ENCODE data around the gene DEFB128. TPM values are rescaled to one million over a fixed set of nuclear protein-coding genes. Genes with fewer than 3 reads are reported as not detected.
"Not testable (repeated sequence)": the region's sequence is repeated elsewhere in the genome, so short reads cannot be mapped to it uniquely, and the experiment has no call there.

Gene DEFB128
- total RNA-seq: not detected

DNA sequence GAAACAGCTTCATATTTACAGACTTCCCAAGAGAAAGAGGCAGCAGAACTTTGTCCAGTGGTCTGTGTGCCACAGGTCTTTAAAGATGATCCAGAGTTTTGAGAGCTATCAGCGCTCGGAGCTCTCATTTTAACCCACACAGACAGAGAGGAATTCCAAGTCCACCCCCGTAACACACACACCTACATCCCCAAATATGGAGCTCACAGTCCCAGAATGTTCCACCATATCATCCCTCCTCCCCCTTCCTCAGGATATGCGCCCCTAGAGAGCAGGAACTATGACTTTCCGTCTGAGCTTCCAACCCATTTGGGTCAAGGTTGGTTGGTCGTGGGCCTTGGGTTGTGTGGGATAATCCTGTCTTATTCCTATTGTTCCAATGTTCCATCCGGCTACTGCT, at the start of gene DEFB128:
Gene DEFB128 (minus strand): TSS at position 101 of the 400 bp plus-strand sequence. CDS start 88 bp downstream, at position 13.
- no peak for DNase-seq

- DNase-seq: no peak
These were observed 48.4 kb upstream of the DEFB128 start for GRCh38 chr20:237929-238328.

DNA sequence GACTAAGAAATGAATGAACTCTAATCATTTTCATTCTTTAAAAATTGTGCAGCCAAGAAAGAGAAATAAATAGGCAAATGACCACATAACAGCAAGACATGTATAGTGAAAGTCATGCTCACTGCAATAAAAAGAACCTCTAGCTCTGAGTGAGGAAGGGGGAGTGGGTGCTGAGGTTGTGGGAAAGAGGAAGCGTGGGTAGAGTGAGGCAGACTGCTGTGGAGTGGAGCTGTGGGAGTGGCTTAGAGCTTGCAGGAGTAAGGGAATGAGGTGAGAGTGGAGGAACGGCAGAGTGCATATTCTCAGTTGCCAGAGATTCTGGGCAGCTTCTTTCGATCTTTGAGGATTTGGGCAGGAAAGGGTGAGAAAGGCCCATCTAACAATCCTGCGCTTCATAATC, 48.0 kb upstream of the DEFB128 start:
- DNase-seq: no peak

DNA sequence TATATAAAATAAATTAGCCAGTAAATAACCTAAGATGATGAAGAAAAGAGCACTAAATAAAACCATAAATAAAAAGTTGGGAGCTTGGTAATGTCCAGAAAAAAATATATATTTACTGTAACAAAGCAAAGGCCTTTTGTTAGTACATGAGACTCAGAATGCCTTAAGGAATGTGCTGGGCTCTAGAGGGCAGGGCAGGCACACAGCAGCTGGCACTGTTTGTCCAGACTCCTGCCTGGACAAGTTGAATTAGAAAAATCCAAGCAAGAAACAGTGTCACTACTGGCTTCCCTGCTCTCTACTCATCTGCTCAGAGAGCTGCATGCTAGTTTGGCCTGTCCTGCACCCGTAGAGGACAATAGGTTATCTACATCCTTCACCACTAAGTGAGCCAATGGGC, 46.4 kb upstream of the DEFB128 start:
- DNase-seq: no peak

DNA sequence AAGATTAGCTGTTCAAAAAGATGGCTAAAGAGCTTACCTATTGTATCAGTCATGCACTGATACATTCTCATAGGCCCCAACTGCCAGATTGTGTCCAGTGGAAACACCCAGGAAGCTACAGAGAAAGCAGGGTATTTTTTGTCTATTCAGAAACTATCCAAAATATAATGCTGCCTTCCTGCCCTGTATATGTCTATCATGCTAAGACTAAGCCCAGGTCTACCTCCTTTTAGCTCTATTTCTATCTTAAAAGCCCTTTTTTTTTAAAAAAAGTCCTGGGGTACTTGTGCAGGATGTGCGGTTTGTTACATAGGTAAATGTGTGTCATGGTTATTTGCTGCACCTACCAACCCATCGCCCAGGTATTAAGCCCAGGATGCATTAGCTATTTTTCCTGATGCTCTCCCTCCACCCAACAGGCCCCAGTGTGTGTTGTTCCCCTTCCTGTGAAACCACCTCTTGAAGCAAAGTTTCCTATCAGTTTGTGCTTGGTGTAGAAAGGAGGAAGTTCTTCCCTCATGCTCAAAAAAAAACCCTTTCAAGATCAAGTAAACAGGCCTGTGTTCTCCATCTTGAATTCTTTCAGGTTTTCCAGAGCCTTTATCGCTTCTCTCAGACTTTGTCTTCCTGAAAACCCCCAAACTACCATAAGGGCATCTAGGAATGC, 38.1 kb upstream of the DEFB128 start:
- DNase-seq: no peak

- no peak for DNase-seq
These were observed 37.4 kb upstream of the DEFB128 start, which contains the start of gene DEFB129 for GRCh38 chr20:226958-227357. Gene DEFB129, plus strand, starts transcription at chr20:227258. Its CDS starts 31 bp downstream, at chr20:227289.

DNA sequence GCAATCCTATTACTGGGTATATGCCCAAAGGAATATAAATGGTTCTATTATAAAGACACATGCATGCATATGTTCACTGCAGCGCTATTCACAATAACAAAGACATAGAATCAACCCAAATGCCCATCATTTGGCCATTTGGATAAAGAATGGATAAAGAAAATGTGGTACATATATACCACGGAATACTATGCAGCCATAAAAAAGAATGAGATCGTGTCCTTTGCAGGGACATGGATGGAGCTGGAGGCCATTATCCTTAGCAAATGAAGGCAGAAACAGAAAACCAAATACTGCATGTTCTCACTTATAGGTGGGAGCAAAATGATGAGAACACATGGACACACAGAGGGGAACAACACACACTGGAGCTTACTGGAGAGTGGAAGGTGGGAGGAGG, 36.4 kb upstream of the DEFB128 start:
- DNase-seq: not testable (repeated sequence)

DNA sequence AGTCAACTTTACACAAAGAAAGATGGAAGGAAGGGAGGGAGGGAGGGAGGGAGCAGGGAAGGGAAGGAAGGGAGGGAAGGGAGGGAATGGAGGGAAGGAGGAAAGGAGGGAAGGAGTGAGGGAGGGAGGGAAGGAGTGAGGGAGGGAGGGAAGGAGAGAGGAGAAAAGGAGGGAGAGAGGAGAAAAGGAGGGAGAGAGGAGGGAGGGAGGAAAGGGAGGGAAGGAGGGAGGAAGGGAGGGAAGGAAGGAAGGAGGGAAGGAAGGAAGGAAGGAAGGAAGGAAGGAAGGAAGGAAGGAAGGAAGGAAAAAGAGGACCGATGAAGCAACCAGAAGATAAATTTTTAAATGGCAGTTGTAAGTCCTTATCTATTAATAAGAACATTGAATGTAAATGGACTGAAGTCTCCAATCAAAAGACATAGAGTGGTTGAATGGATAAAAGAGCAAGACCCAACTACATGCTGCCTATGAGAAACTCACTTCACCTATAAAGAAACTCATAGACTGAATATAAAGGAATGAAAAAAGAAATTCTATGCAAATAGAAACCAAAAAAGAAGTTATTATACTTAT, 31.8 kb upstream of the DEFB128 start:
- no peak for DNase-seq

GRCh38 chr20:219290-220115, 30.0 kb upstream of the DEFB128 start:
- DNase-seq: no peak

DNA sequence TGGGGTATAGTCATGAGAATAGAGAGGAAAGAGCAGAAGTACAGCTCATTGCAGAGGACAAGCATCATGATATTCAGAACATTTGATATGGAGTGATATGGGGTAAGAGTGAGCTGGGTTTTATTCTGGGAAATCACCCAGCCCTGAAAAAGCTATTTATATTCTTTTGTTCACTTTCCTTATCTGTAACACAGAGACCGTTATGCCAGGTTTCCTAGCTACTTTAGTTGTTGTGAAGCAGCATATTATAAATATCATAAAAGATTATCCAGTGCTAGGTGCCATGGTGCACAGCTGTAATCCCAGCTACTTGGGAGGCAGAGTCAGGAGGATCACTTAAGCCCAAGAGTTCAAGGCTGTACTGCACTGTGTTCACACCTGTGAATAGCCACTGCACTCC, 27.8 kb upstream of the DEFB128 start:
- no peak for DNase-seq

DNA sequence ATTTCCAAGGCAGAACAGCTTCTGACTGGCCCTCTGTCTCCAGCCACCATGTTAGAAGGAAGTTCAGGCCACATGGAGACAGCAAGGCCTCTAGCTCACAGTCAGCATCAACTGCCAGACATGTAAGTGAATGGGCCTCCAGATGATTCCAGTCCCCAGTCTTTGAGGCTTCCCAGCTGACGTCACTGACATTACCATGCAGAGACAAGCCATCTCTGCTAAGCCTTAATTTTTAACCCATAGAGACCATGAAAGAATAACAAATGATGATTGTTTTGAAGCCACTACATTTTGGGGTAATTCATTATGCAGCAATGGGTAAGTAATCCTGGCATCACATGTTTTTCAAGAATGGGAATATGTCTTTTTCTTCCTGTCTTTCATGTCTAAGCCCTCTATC, 26.3 kb upstream of the DEFB128 start:
- DNase-seq: no peak

DNA sequence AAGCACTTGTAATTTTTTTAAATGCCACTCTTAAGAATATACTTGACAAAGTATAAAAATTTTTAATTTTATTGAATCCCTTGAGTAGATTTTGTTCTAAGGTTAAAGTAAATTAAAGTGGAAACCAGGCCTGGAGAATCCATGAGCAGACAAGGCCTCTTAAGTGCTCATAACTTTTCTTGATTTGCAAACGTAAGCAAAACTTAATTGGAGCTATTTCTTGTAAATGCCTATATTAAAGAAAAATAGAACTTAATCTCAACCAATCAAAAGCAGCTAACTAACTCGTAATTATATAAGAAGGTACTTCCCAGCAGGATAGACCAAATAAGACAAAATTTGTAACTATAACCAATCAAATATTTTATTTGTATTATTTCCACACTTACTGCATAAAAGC, 24.9 kb upstream of the DEFB128 start:
- no peak for DNase-seq

GRCh38 chr20:210809-211502, 21.4 kb upstream of the DEFB128 start:
- DNase-seq: no peak

- DNase-seq: no peak
These were observed 19.5 kb upstream of the DEFB128 start for GRCh38 chr20:208942-209566.

GRCh38 chr20:203630-204029, 14.1 kb upstream of the DEFB128 start:
- not testable (repeated sequence) for DNase-seq

DNA sequence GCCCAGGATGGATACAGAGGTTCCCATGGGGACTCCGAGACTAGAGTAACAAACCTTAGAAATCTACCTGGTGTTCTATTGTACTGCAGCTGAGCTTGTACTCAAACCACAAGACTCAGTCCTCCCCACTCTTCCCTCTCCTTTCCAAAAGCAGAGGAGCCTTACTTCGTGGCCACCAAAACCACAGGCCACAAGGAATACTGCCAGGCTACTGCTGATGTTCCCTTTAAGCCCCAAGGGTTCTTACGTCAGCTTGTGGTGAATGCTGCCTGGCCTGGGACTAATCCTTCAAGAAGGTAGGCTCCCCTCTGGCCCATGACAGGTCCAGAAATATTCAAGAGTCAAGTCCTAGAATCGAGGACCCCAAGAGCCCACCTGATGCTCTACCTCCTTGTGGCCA, 10.5 kb upstream of the DEFB128 start:
- no peak for DNase-seq

DNA sequence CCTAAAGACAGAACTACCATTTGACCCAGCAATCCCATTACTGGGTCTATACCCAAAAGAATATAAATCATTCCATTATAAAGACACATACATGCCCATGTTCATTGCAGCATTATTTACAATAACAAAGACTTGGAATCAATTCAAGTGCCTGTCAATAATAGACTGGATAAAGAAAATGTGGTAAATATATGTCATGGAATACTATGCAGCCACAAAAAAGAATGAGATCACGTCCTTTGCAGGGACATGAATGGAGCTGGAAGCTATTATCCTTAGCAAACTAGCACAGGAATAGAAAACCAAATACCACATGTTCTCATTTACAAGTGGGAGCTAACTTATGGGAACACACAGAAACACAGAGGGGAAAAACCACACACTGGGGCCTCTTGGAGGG, 8.7 kb upstream of the DEFB128 start:
- DNase-seq: no peak

- no peak for DNase-seq
These were observed 1.8 kb downstream of the DEFB128 start for GRCh38 chr20:187733-188132.

DNA sequence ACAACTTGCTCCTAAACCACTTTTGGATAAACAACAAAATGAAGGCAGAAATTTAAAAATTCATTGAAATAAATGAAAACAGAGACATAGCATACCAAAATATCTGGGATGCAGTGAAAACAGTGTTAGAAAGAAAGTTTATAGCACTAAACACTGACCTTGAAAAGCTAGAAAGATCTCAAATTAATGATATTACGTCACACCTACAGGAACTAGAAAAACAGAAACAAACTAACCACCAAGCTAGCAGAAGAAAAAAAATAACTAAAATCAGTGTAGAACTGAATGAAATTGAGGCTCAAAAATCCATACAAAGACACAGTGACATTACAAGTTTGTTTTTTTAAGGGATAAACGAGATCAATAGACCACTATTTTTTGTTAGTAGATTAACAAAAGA, 5.2 kb downstream of the DEFB128 start:
- no peak for DNase-seq

DNA sequence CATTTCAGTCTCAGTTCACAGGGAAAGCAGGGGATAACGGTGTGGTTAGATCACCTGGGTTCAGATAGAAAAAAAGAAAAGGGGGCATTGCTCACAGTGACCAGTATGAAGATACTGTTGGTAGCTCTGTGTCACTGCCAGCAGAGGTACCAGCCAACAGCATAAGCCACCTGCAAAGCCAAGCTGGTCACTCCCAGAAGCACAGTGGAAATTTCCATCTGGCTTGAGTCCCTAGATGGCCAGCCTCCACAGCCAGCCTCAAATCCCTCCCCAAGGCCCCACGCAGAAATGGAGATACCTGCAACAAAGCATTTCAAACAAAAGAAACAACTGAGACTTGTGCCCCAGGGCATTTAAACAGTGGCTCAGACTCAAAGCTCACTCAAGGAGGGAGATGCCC, 20.6 kb downstream of the DEFB128 start:
- no peak for DNase-seq

DNA sequence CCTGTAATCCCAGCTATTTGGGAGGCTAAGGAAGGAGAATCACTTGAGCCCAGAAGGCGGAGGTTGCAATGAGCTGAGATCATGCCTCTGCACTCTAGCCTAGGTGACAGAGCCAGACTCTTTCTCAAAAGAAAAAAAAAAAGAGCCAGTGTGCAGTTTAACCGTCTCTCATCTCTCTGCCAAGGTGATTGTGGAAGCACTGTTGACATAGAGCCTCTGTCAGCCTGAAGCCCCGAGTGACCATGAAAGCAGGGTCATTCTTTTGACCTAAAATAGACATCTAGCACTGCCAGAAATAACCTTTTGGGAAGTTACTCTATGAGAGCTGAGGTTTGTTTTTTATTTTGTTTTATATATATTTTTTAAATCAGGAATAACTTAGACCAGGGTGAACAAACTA, 24.9 kb downstream of the DEFB128 start:
- no peak for DNase-seq

DNA sequence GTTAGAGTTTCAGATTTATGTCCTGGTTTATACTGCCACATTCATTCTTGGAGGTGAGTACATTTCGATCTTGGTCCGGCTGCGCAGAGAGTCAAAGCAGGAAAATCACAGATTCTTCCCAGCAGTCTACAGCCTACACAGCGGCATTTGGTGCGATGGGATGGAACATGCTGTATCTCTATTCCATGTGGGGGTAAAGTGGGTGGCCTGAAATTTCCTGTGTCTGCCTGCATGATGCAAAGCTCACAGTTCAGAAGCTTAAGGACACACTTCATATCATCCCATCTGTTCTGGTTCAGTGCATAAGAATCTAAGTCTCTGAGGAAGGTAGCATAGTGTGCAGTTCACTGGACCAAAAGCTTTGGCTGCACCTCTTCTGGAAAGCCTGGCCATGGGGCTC, 32.4 kb downstream of the DEFB128 start, which contains the start of gene DEFB127:
Gene DEFB127 (plus strand): TSS at position 301 of the 400 bp plus-strand sequence. CDS start 91 bp downstream, at position 392.
- DNase-seq: no peak

DNA sequence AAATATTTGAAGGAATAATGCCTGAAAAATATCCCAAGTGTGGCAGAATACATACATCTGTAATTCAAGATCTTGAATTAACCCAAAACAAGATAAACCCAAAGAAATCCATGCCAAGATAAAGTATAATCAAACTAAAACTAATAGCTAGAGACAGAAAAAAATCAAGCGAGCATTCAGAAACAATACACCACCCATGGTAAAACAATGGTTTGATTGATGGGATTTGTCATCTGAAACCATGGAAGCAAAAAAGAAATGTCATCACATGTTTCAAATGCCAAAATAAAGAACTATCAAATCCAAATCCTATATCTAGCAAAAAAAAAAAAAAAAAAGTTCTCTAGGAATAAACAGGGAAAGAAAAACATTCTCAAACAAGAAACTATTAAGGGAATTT, 37.4 kb downstream of the DEFB128 start:
- no peak for DNase-seq

All from effector CD4-positive, alpha-beta T cell (primary cell).